CD14-positive monocyte (primary cell): ENCODE measurements around the gene ASZ1. TPM values are rescaled to one million over a fixed set of nuclear protein-coding genes. Genes with fewer than 3 reads are reported as not detected.
"Not testable (repeated sequence)": the region's sequence is repeated elsewhere in the genome, so short reads cannot be mapped to it uniquely, and the experiment has no call there.

ENCODE experiments used
- DNase-seq, 3 donors: peaks; one replicate each; pipeline ENCODE4 v3.0.0-alpha.2; 2011 to 2022
- H2AFZ ChIP-seq: 2 replicates; pipeline ENCODE4 v1.6.0; 2012; ENCODE audit warnings: mild to moderate bottlenecking, low read depth, low read length, inconsistent platforms; ENCODE audit not compliant: insufficient read depth, poor library complexity, severe bottlenecking
- H3K27ac ChIP-seq, 2 donors: 1 replicate in 1 of 2; 2 replicates in 1 of 2; pipeline ENCODE4 v1.5.1; 2012 to 2013; ENCODE audit warnings: low read length in 2 of 2, control low read depth in 1 of 2, inconsistent platforms in 1 of 2, low read depth in 1 of 2, mild to moderate bottlenecking in 1 of 2
- H3K27me3 ChIP-seq, 2 donors: one replicate each; pipeline versions ENCODE4 v1.6.0 to v1.6.1; 2011 to 2013; ENCODE audit warnings: low read length in 2 of 2; ENCODE audit not compliant: control insufficient read depth in 2 of 2, insufficient read depth in 2 of 2
- H3K36me3 ChIP-seq, 2 donors: replicated peaks in 1 of 2; 1 replicate in 1 of 2; 2 replicates in 1 of 2; pipeline versions ENCODE4 v1.5.1 to v1.6.1; 2012 to 2013; ENCODE audit warnings: low read length in 2 of 2, control low read depth in 1 of 2, inconsistent platforms in 1 of 2, mild to moderate bottlenecking in 1 of 2; ENCODE audit not compliant: insufficient read depth in 2 of 2, control insufficient read depth in 1 of 2
- H3K4me1 ChIP-seq, 2 donors: 1 replicate in 1 of 2; 2 replicates in 1 of 2; pipeline versions ENCODE4 v1.5.1 to v1.6.1; 2012 to 2013; ENCODE audit warnings: low read length in 2 of 2, control low read depth in 1 of 2, inconsistent platforms in 1 of 2, mild to moderate bottlenecking in 1 of 2, moderate library complexity in 1 of 2; ENCODE audit not compliant: insufficient read depth in 2 of 2, control insufficient read depth in 1 of 2
- H3K4me2 ChIP-seq: replicated peaks from 2 replicates; pipeline ENCODE3; 2012; ENCODE audit warnings: low read length, moderate library complexity, mild to moderate bottlenecking; ENCODE audit not compliant: poor library complexity, severe bottlenecking; ENCODE audit errors: extremely low read depth
- H3K4me3 ChIP-seq, 3 experiments: fragments of 200-600 bp in 1 of 3; sonication (generic) in 1 of 3; replicated peaks in 1 of 3; 1 replicate in 2 of 3; 2 replicates in 1 of 3; pipeline ENCODE4 v1.5.1; 2011 to 2013; ENCODE audit warnings: low read length in 3 of 3, mild to moderate bottlenecking in 3 of 3, control low read depth in 2 of 3, low read depth in 2 of 3, inconsistent platforms in 1 of 3, moderate library complexity in 1 of 3
- H3K79me2 ChIP-seq: 2 replicates; pipeline ENCODE4 v1.6.0; 2012; ENCODE audit warnings: mild to moderate bottlenecking, control low read depth, inconsistent platforms, low read length, moderate library complexity; ENCODE audit not compliant: insufficient read depth
- H3K9ac ChIP-seq: 2 replicates; pipeline ENCODE4 v1.6.0; 2017; ENCODE audit warnings: low read length, mild to moderate bottlenecking; ENCODE audit not compliant: insufficient read depth, poor library complexity, severe bottlenecking
- H3K9me3 ChIP-seq, 2 donors: replicated peaks in 1 of 2; 1 replicate in 1 of 2; 2 replicates in 1 of 2; pipeline versions ENCODE4 v1.5.1 to v1.6.1; 2012 to 2013; ENCODE audit warnings: low read length in 2 of 2, control low read depth in 1 of 2; ENCODE audit not compliant: control insufficient read depth in 1 of 2, insufficient read depth in 1 of 2
- H4K20me1 ChIP-seq: 2 replicates; pipeline ENCODE4 v1.6.0; 2012; ENCODE audit warnings: mild to moderate bottlenecking, low read length, control low read depth, moderate library complexity; ENCODE audit not compliant: insufficient read depth
- H3K27ac Mint-ChIP-seq, 7 donors: one replicate each; pipeline ENCODE4 v1.8.0; 2020; ENCODE audit warnings: mild to moderate bottlenecking in 7 of 7, mixed read lengths in 7 of 7, moderate library complexity in 6 of 7, inconsistent platforms in 2 of 7
- H3K27me3 Mint-ChIP-seq, 3 donors: one replicate each; pipeline ENCODE4 v1.8.0; 2021 to 2022; ENCODE audit warnings: low read depth in 3 of 3, mild to moderate bottlenecking in 3 of 3, mixed read lengths in 3 of 3, moderate library complexity in 3 of 3, inconsistent platforms in 1 of 3
- H3K36me3 Mint-ChIP-seq, 2 donors: one replicate each; pipeline ENCODE4 v1.8.0; 2020; ENCODE audit warnings: mixed read lengths in 2 of 2, inconsistent platforms in 1 of 2, mild to moderate bottlenecking in 1 of 2
- H3K4me1 Mint-ChIP-seq: one replicate; pipeline ENCODE4 v1.8.0; 2020; ENCODE audit warnings: mild to moderate bottlenecking, mixed read lengths
- H3K4me3 Mint-ChIP-seq, 2 donors: one replicate each; pipeline ENCODE4 v1.8.0; 2020; ENCODE audit warnings: mild to moderate bottlenecking in 2 of 2, mixed read lengths in 2 of 2, moderate library complexity in 1 of 2
- H3K9me3 Mint-ChIP-seq, 7 donors: one replicate each; pipeline ENCODE4 v1.8.0; 2020 to 2022; ENCODE audit warnings: mixed read lengths in 7 of 7, mild to moderate bottlenecking in 6 of 7, moderate library complexity in 6 of 7, inconsistent platforms in 2 of 7
- CTCF ChIP-seq: fragments of 200-600 bp; IDR thresholded peaks from one replicate; pipeline ENCODE4 v1.8.0; 2022; ENCODE audit warnings: antibody characterized with exemption, mild to moderate bottlenecking
- WGBS: methylation state at CpG from one replicate; pipeline ENCODE4 v1.1.5; 2013; ENCODE audit warnings: missing lambda C conversion rate; ENCODE audit not compliant: insufficient coverage; 5-methylcytosine and 5-hydroxymethylcytosine counted together
- intact Hi-C, 2 donors: fragments of 100-400 bp; cut with micrococcal nuclease; formaldehyde crosslinking; loops; one replicate each; pipeline versions ENCODE4 v1.15.0 to v1.15.1; 2023
- polyA plus RNA-seq, 3 donors: library from polyadenylated mRNA; depleted of rRNA in 1 of 3; unstranded in 2 of 3; stranded (reverse) in 1 of 3; fragments of 300-500 nt in 2 of 3; fragments of >200 nt in 1 of 3; fragmentation: Illumina TruSeq in 2 of 3; gene quantifications; 1 replicate in 2 of 3; 2 replicates in 1 of 3; pipeline ENCODE4 v1.2.3, GENCODE V29; 2012 to 2021

ASZ1 gene
- polyA plus RNA-seq, 3 donors = not detected

GRCh38 chr7:117435475-117436043 is 8.3 kb upstream of the ASZ1 start:
- Histone ChIP-seq H4K20me1 (no peaks in the 10 kb centered on the region), H2AFZ (no peak overlapping the region), H3K4me1 (no peaks in the 10 kb centered on the region), H3K9ac (no peak overlapping the region), H3K27me3 (no peaks in the 10 kb centered on the region), H3K9me3 (no peaks in the 10 kb centered on the region), H3K36me3 (no peaks in the 10 kb centered on the region), H3K27ac (no peak overlapping the region), H3K4me2 (no peak overlapping the region), H3K79me2 (no peaks in the 10 kb centered on the region), H3K4me3 (no peak overlapping the region)
- Mint-ChIP-seq H3K4me1 (no peaks in the 10 kb centered on the region), H3K4me3 (no peak overlapping the region), H3K27ac (no peak overlapping the region), H3K36me3 (no peaks in the 10 kb centered on the region), H3K9me3 (peaks cover 0 to 3% (median 0%) of the 10 kb centered on the region in 7 donors), H3K27me3 (peaks cover 0 to 2% (median 0%) of the 10 kb centered on the region in 3 donors)
- WGBS = no CpG with 5 or more reads among the region's 2 CpGs
- no peak for DNase-seq
- intact Hi-C loops = no loop called here
- TF ChIP-seq CTCF = no peak

- no peaks in the 10 kb centered on the region for H3K27me3 ChIP-seq
- H3K4me3 Mint-ChIP-seq = no peak overlapping the region
- no CpG with 5 or more reads among the region's 3 CpGs for WGBS
- H3K27me3 Mint-ChIP-seq = peaks cover 0 to 2% (median 0%) of the 10 kb centered on the region in 3 donors
- H3K36me3 ChIP-seq = no peaks in the 10 kb centered on the region
- no peak overlapping the region for H3K4me3 ChIP-seq
- intact Hi-C loops = no loop called here
- no peak for DNase-seq
- no peak overlapping the region for H3K9ac ChIP-seq
- H3K36me3 Mint-ChIP-seq = no peaks in the 10 kb centered on the region
- H3K9me3 Mint-ChIP-seq = peaks cover 0 to 12% (median 5%) of the 10 kb centered on the region in 7 donors
- H3K4me1 ChIP-seq = no peaks in the 10 kb centered on the region
- H3K4me1 Mint-ChIP-seq = no peaks in the 10 kb centered on the region
- H3K79me2 ChIP-seq = no peaks in the 10 kb centered on the region
- no peak overlapping the region for H3K27ac ChIP-seq
- no peak for TF ChIP-seq CTCF
- H2AFZ ChIP-seq = no peak overlapping the region
- H4K20me1 ChIP-seq = no peaks in the 10 kb centered on the region
- no peak overlapping the region for H3K4me2 ChIP-seq
- no peak overlapping the region for H3K27ac Mint-ChIP-seq
- peaks cover 0 to 6% of the 10 kb centered on the region in 2 donors for H3K9me3 ChIP-seq
Observed at GRCh38 chr7:117424090-117424829, 3.0 kb downstream of the ASZ1 start.

GRCh38 chr7:117414591-117414990 is 12.7 kb downstream of the ASZ1 start:
- H3K36me3 ChIP-seq, H3K9me3 Mint-ChIP-seq, H3K4me1 ChIP-seq, H3K27ac ChIP-seq, H2AFZ ChIP-seq, H3K4me3 Mint-ChIP-seq, H3K27me3 Mint-ChIP-seq, H3K9ac ChIP-seq, H3K36me3 Mint-ChIP-seq, H3K9me3 ChIP-seq, H4K20me1 ChIP-seq, intact Hi-C loops, H3K27me3 ChIP-seq, DNase-seq, H3K79me2 ChIP-seq, H3K4me3 ChIP-seq, H3K4me1 Mint-ChIP-seq, H3K27ac Mint-ChIP-seq, H3K4me2 ChIP-seq: not testable (repeated sequence)
- no CpG with 5 or more reads among the region's 1 CpG for WGBS
